B cell (primary cell): ENCODE results near the gene GOLGB1. TPM values are rescaled to one million over a fixed set of nuclear protein-coding genes. Genes with fewer than 3 reads are reported as not detected.

Source experiments
- ATAC-seq: fragments of 200-7000 bp; cut with Tn5 transposase; one replicate; pipeline ENCODE4 v1.10.0; 2021; ENCODE audit warnings: low read depth, mild to moderate bottlenecking, moderate number of reproducible peaks, moderate library complexity
- CTCF ChIA-PET: fragments of 350-600 bp; sonication (Branson Sonifier 250); formaldehyde crosslinking; loops from one replicate; lab custom pipeline; 2021; ENCODE audit warnings: antibody characterized with exemption, inconsistent platforms; lab: Charles Lee
- POLR2A ChIA-PET: fragments of 350-600 bp; sonication (Branson Sonifier 250); formaldehyde crosslinking; loops from one replicate; lab custom pipeline; 2021; ENCODE audit warnings: antibody characterized with exemption; lab: Charles Lee
- DNase-seq: peaks from one replicate; pipeline ENCODE4 v3.0.0; 2013
- H2AFZ ChIP-seq: 2 replicates; pipeline ENCODE4 v1.6.1; 2012; ENCODE audit warnings: mild to moderate bottlenecking, low read depth, low read length; ENCODE audit not compliant: insufficient read depth, poor library complexity, severe bottlenecking
- H3K27ac ChIP-seq, 2 donors: 1 replicate in 1 of 2; 2 replicates in 1 of 2; pipeline ENCODE4 v1.5.1; 2012 to 2013; ENCODE audit warnings: low read length in 2 of 2, mild to moderate bottlenecking in 2 of 2, moderate library complexity in 1 of 2
- H3K27me3 ChIP-seq, 4 experiments: fragments of 200-600 bp in 1 of 4; sonication (generic) in 1 of 4; replicated peaks in 1 of 4; 1 replicate in 2 of 4; 2 replicates in 2 of 4; pipeline versions ENCODE4 v1.6.1 to v1.7.0; 2013 to 2016; ENCODE audit warnings: low read length in 3 of 4, mild to moderate bottlenecking in 2 of 4, mixed read lengths in 1 of 4, moderate library complexity in 1 of 4; ENCODE audit not compliant: insufficient read depth in 4 of 4, control insufficient read depth in 3 of 4; ENCODE audit errors: control extremely low read depth in 1 of 4
- H3K36me3 ChIP-seq, 2 experiments: replicated peaks in 1 of 2; 1 replicate in 1 of 2; 2 replicates in 1 of 2; pipeline versions ENCODE4 v1.6.1 to v1.7.1; 2013; ENCODE audit warnings: low read length in 1 of 2; ENCODE audit not compliant: insufficient read depth in 2 of 2, control insufficient read depth in 1 of 2; ENCODE audit errors: control extremely low read depth in 1 of 2, extremely low read depth in 1 of 2
- H3K4me1 ChIP-seq, 2 donors: fragments of 200-600 bp in 1 of 2; sonication (generic) in 1 of 2; 1 replicate in 1 of 2; 2 replicates in 1 of 2; pipeline versions ENCODE4 v1.5.1 to v1.6.1; 2013 to 2017; ENCODE audit warnings: low read length in 2 of 2; ENCODE audit not compliant: control insufficient read depth in 2 of 2, insufficient read depth in 2 of 2
- H3K4me2 ChIP-seq: replicated peaks from 2 replicates; pipeline ENCODE3; 2012; ENCODE audit warnings: mild to moderate bottlenecking, low read depth, low read length; ENCODE audit not compliant: poor library complexity, severe bottlenecking
- H3K4me3 ChIP-seq, 5 experiments: fragments of 200-600 bp in 1 of 5; sonication (generic) in 1 of 5; 1 replicate in 3 of 5; 2 replicates in 2 of 5; pipeline versions ENCODE4 v1.5.1 to v1.7.0; 2011 to 2016; ENCODE audit warnings: low read length in 4 of 5, mild to moderate bottlenecking in 4 of 5, low read depth in 2 of 5, control low read depth in 1 of 5, moderate library complexity in 1 of 5; ENCODE audit not compliant: insufficient read depth in 1 of 5; ENCODE audit errors: control extremely low read depth in 1 of 5, extremely low read depth in 1 of 5
- H3K79me2 ChIP-seq: fragments of 200-600 bp; sonication (generic); one replicate; pipeline ENCODE4 v1.6.0; 2016; ENCODE audit warnings: low read length; ENCODE audit not compliant: control insufficient read depth, insufficient read depth
- H3K9ac ChIP-seq: fragments of 200-600 bp; sonication (generic); 2 replicates; pipeline ENCODE4 v1.6.1; 2017; ENCODE audit warnings: mild to moderate bottlenecking, low read length, moderate library complexity
- H3K9me3 ChIP-seq, 3 donors: one replicate each; pipeline versions ENCODE4 v1.6.1 to v1.7.1; 2013; ENCODE audit warnings: low read length in 2 of 3; ENCODE audit not compliant: control insufficient read depth in 2 of 3, insufficient read depth in 1 of 3; ENCODE audit errors: control extremely low read depth in 1 of 3
- H4K20me1 ChIP-seq: 2 replicates; pipeline ENCODE4 v1.6.0; 2012; ENCODE audit warnings: mild to moderate bottlenecking, low read length; ENCODE audit not compliant: insufficient read depth, control insufficient read depth, poor library complexity, severe bottlenecking
- H3K27ac Mint-ChIP-seq: one replicate; pipeline ENCODE4 v1.8.0; 2021; ENCODE audit warnings: mixed read lengths
- H3K27me3 Mint-ChIP-seq: one replicate; pipeline ENCODE4 v1.8.0; 2021; ENCODE audit warnings: mixed read lengths
- H3K4me1 Mint-ChIP-seq: one replicate; pipeline ENCODE4 v1.8.0; 2021; ENCODE audit warnings: mixed read lengths
- H3K4me3 Mint-ChIP-seq: one replicate; pipeline ENCODE4 v1.8.0; 2021; ENCODE audit warnings: mixed read lengths
- H3K9me3 Mint-ChIP-seq: one replicate; pipeline ENCODE4 v1.8.0; 2022; ENCODE audit warnings: mixed read lengths; ENCODE audit not compliant: insufficient read depth
- CTCF ChIP-seq: fragments of 200-600 bp; IDR thresholded peaks from one replicate; pipeline ENCODE4 v1.8.0; 2022; ENCODE audit warnings: antibody characterized with exemption, mild to moderate bottlenecking
- EZH2 ChIP-seq: IDR thresholded peaks from 2 replicates; pipeline ENCODE4 v1.6.1; 2012; ENCODE audit warnings: borderline replicate concordance, low read depth, mild to moderate bottlenecking, moderate library complexity, low read length; ENCODE audit not compliant: insufficient read depth, poor library complexity, severe bottlenecking
- WGBS: methylation state at CpG from one replicate; pipeline ENCODE4 v1.1.5; 2013; ENCODE audit warnings: missing lambda C conversion rate; ENCODE audit not compliant: insufficient coverage; 5-methylcytosine and 5-hydroxymethylcytosine counted together
- intact Hi-C: fragments of 100-400 bp; cut with micrococcal nuclease; formaldehyde crosslinking; loops from one replicate; pipeline ENCODE4 v1.10.0; 2022
- polyA plus RNA-seq: library from polyadenylated mRNA; depleted of rRNA; stranded (reverse); fragments of >200 nt; gene quantifications from 2 replicates; pipeline ENCODE4 v1.2.3, GENCODE V29; 2012
- total RNA-seq, 2 donors: library from RNA; stranded (reverse); fragments of 120-200 nt in 1 of 2; gene quantifications; 1 replicate in 1 of 2; 2 replicates in 1 of 2; pipeline versions ENCODE4 v1.2.3 to v1.2.4, GENCODE V29; 2013 to 2022

The GOLGB1 gene
- total and polyA plus RNA-seq, 2 donors (not counting 1 experiment from before 2014, with no cell fraction given), result 6.2 to 58.7 TPM

GRCh38 chr3:121724130-121724529, 25.4 kb downstream of the GOLGB1 start:
- Histone ChIP-seq H3K27me3 (no peaks in the 10 kb centered on the region), H3K36me3 (peaks cover 26 to 65% of the 10 kb centered on the region in 2 experiments), H4K20me1 (no peaks in the 10 kb centered on the region), H3K9me3 (no peaks in the 10 kb centered on the region), H3K9ac (no peak overlapping the region), H3K4me3 (no peak overlapping the region), H3K4me2 (no peak overlapping the region), H3K79me2 (peaks cover 11% of the 10 kb centered on the region), H2AFZ (no peak overlapping the region), H3K4me1 (no peaks in the 10 kb centered on the region), H3K27ac (no peak overlapping the region)
- ATAC-seq (no peak), DNase-seq (no peak)
- H3K4me3 Mint-ChIP-seq, result no peak overlapping the region
- H3K27me3 Mint-ChIP-seq, result no peaks in the 10 kb centered on the region
- peaks cover 7% of the 10 kb centered on the region for H3K4me1 Mint-ChIP-seq
- H3K9me3 Mint-ChIP-seq, result no peaks in the 10 kb centered on the region
- ChIA-PET POLR2A (no interaction called here), CTCF (interaction anchor here (0.7 kb wide), 1 partner anchor 12 kb away, joined by 3 read pairs; no protein-coding TSS in a partner anchor)
- no peak for TF ChIP-seq CTCF
- H3K27ac Mint-ChIP-seq, result no peak overlapping the region
- 70% methylated on average over 1 of the region's 1 CpG for WGBS
- intact Hi-C loops, result no loop called here

- Mint-ChIP-seq H3K4me1 (peaks cover 7% of the 10 kb centered on the region), H3K27ac (no peak overlapping the region), H3K27me3 (no peaks in the 10 kb centered on the region), H3K4me3 (no peak overlapping the region), H3K9me3 (no peaks in the 10 kb centered on the region)
- Histone ChIP-seq H3K9ac (no peak overlapping the region), H3K27ac (no peak overlapping the region), H3K4me3 (no peak overlapping the region), H3K79me2 (peaks cover 11% of the 10 kb centered on the region), H3K4me2 (no peak overlapping the region), H3K9me3 (no peaks in the 10 kb centered on the region), H4K20me1 (no peaks in the 10 kb centered on the region), H3K27me3 (no peaks in the 10 kb centered on the region), H3K4me1 (no peaks in the 10 kb centered on the region), H2AFZ (no peak overlapping the region), H3K36me3 (peaks cover 25 to 63% of the 10 kb centered on the region in 2 experiments)
- ChIA-PET CTCF (no interaction called here), POLR2A (no interaction called here)
- TF ChIP-seq CTCF (no peak), EZH2 (no peak)
- intact Hi-C loops, result no loop called here
- WGBS, result no CpG with 5 or more reads among the region's 1 CpG
- DNase-seq (no peak), ATAC-seq (no peak)
Measured at GRCh38 chr3:121723485-121723884, 26.1 kb downstream of the GOLGB1 start.
